Ascending aorta (tissue), 2 donors: ENCODE data around the gene IFI6. TPM values are rescaled to one million over a fixed set of nuclear protein-coding genes. Genes with fewer than 3 reads are reported as not detected.
A peak's percentile ranks its signal among the peaks of the same experiment; 100 is the strongest.

Experiments
- DNase-seq, 2 donors: peaks; one replicate each; pipeline ENCODE4 v3.0.0-alpha.2; 2019; ENCODE audit warnings: low spot score in 2 of 2
- H3K27ac ChIP-seq, 2 donors: fragments of 200-600 bp; sonication (generic); one replicate each; pipeline ENCODE4 v1.5.1; 2016 to 2017; ENCODE audit warnings: mild to moderate bottlenecking in 1 of 2
- H3K27me3 ChIP-seq: fragments of 200-600 bp; sonication (generic); one replicate; pipeline ENCODE4 v1.5.1; 2017
- H3K36me3 ChIP-seq, 2 donors: fragments of 200-600 bp; sonication (generic); one replicate each; pipeline ENCODE4 v1.5.1; 2016
- H3K4me1 ChIP-seq, 2 donors: fragments of 200-600 bp; sonication (generic); one replicate each; pipeline ENCODE4 v1.5.1; 2016 to 2017; ENCODE audit warnings: mild to moderate bottlenecking in 1 of 2
- H3K4me3 ChIP-seq, 2 donors: fragments of 200-600 bp; sonication (generic); one replicate each; pipeline ENCODE4 v1.5.1; 2016 to 2017; ENCODE audit warnings: mild to moderate bottlenecking in 1 of 2
- H3K9me3 ChIP-seq, 2 donors: fragments of 200-600 bp; sonication (generic); one replicate each; pipeline ENCODE4 v1.5.1; 2016
- CTCF ChIP-seq, 3 experiments: fragments of 200-600 bp in 2 of 3; fragments of 450-650 bp in 1 of 3; sonication (generic) in 2 of 3; IDR thresholded peaks; one replicate each; pipeline ENCODE4 v1.5.1; 2016 to 2019; ENCODE audit warnings: antibody characterized with exemption in 3 of 3, mild to moderate bottlenecking in 1 of 3, moderate library complexity in 1 of 3
- intact Hi-C: fragments of 100-400 bp; cut with DNase I; formaldehyde crosslinking; loops from one replicate; pipeline ENCODE4 v1.15.1; 2023
- total RNA-seq: library from RNA; depleted of rRNA; stranded (reverse); fragments of >200 nt; gene quantifications from one replicate; pipeline ENCODE4 v1.1.0, GENCODE V29; 2016

IFI6 gene
- total RNA-seq, 1 donor from 2014 or later: 238 TPM

- DNase-seq: peak in 1 of 2 donors; percentile 59
- no peaks in the 10 kb centered on the region for H3K9me3 ChIP-seq
Observed at GRCh38 chr1:27668121-27668807, 3.7 kb downstream of the IFI6 start.

GRCh38 chr1:27666791-27667254 is 5.2 kb downstream of the IFI6 start:
- H3K9me3 ChIP-seq: no peaks in the 10 kb centered on the region
- DNase-seq: no peak
- no peaks in the 10 kb centered on the region for H3K36me3 ChIP-seq
- intact Hi-C loops: no loop called here
- no peak overlapping the region for H3K27ac ChIP-seq
- no peak overlapping the region for H3K4me3 ChIP-seq
- TF ChIP-seq CTCF (IDR thresholded peaks at IDR 0.05): no peak
- H3K4me1 ChIP-seq: peaks cover 4 to 21% of the 10 kb centered on the region in 2 donors
- H3K27me3 ChIP-seq: no peaks in the 10 kb centered on the region

More at GRCh38 chr1:27668121-27668807, 3.7 kb downstream of the IFI6 start:
- H3K4me1 ChIP-seq: peaks cover 0 to 17% of the 10 kb centered on the region in 2 donors
- TF ChIP-seq CTCF (IDR thresholded peaks at IDR 0.05): no peak
- no peak overlapping the region for H3K27ac ChIP-seq
- intact Hi-C loops: no loop called here
- no peak overlapping the region for H3K4me3 ChIP-seq
- H3K36me3 ChIP-seq: no peaks in the 10 kb centered on the region
- H3K27me3 ChIP-seq: no peaks in the 10 kb centered on the region

- no peak overlapping the region for H3K4me3 ChIP-seq
- no peak for DNase-seq
- no peaks in the 10 kb centered on the region for H3K27me3 ChIP-seq
- no peak for TF ChIP-seq CTCF (IDR thresholded peaks at IDR 0.05)
- H3K27ac ChIP-seq: no peak overlapping the region
- H3K9me3 ChIP-seq: no peaks in the 10 kb centered on the region
- no peaks in the 10 kb centered on the region for H3K36me3 ChIP-seq
- peaks cover 4 to 16% of the 10 kb centered on the region in 2 donors for H3K4me1 ChIP-seq
- intact Hi-C loops: no loop called here
Observed at GRCh38 chr1:27666294-27666693, 5.7 kb downstream of the IFI6 start.

GRCh38 chr1:27665016-27665651 is 6.9 kb downstream of the IFI6 start:
- H3K4me3 ChIP-seq: no peak overlapping the region
- DNase-seq: no peak
- intact Hi-C loops: no loop called here
- H3K9me3 ChIP-seq: no peaks in the 10 kb centered on the region
- no peak overlapping the region for H3K27ac ChIP-seq
- peaks cover 4 to 16% of the 10 kb centered on the region in 2 donors for H3K4me1 ChIP-seq
- H3K27me3 ChIP-seq: no peaks in the 10 kb centered on the region
- no peaks in the 10 kb centered on the region for H3K36me3 ChIP-seq
- TF ChIP-seq CTCF (IDR thresholded peaks at IDR 0.05): no peak

GRCh38 chr1:27664291-27664690 is 7.7 kb downstream of the IFI6 start:
- TF ChIP-seq CTCF (IDR thresholded peaks at IDR 0.05): no peak
- intact Hi-C loops: loop anchor here (5.0 kb wide), 2 partner anchors 172 to 367 kb away; partner anchors contain the start of gene WASF2
- no peak overlapping the region for H3K4me3 ChIP-seq
- H3K4me1 ChIP-seq: peaks cover 4 to 17% of the 10 kb centered on the region in 2 donors
- DNase-seq: no peak
- H3K27me3 ChIP-seq: no peaks in the 10 kb centered on the region
- H3K36me3 ChIP-seq: no peaks in the 10 kb centered on the region
- no peak overlapping the region for H3K27ac ChIP-seq
- H3K9me3 ChIP-seq: no peaks in the 10 kb centered on the region
